PC-3 (cell line): ENCODE measurements around the gene KBTBD3. TPM values are rescaled to one million over a fixed set of nuclear protein-coding genes. Genes with fewer than 3 reads are reported as not detected.

Experiments used
- ATAC-seq: fragments of 200-7000 bp; cut with Tn5 transposase; 2 replicates; pipeline ENCODE4 v1.9.1; 2020; ENCODE audit warnings: mild to moderate bottlenecking, moderate library complexity
- BruUV-seq: library from RNA; stranded (reverse); fragments of 400-500 nt; replicated peaks from 2 replicates; lab custom pipeline; 2021; lab: Mats Ljungman, UMichigan
- CTCF ChIA-PET: fragments of 300-600 bp; sonication (Branson Sonifier 250); formaldehyde crosslinking; loops from one replicate; lab custom pipeline; 2022; ENCODE audit warnings: antibody characterized with exemption; lab: Charles Lee
- POLR2A ChIA-PET: fragments of 300-600 bp; sonication (Branson Sonifier 250); formaldehyde crosslinking; loops from one replicate; lab custom pipeline; 2022; ENCODE audit warnings: antibody characterized with exemption; ENCODE audit not compliant: unreplicated experiment; lab: Charles Lee
- DNase-seq: peaks from one replicate; pipeline ENCODE4 v3.0.0-alpha.2; 2015
- H2AFZ ChIP-seq: fragments of 300-600 bp; sonication (generic); 2 replicates; pipeline ENCODE4 v1.6.0; 2016; ENCODE audit warnings: antibody characterized with exemption, low read length
- H3F3A ChIP-seq: fragments of 300-600 bp; sonication (generic); one replicate; pipeline ENCODE4 v1.6.0; 2017; ENCODE audit warnings: antibody characterized with exemption, low read length, control low read depth, mild to moderate bottlenecking; ENCODE audit not compliant: unreplicated experiment
- H3K27ac ChIP-seq: fragments of 300-600 bp; sonication (generic); 2 replicates; pipeline ENCODE4 v1.5.1; 2016; ENCODE audit warnings: mild to moderate bottlenecking, low read length
- H3K27me3 ChIP-seq: fragments of 300-600 bp; sonication (generic); 2 replicates; pipeline ENCODE4 v1.6.1; 2016; ENCODE audit warnings: low read length, mixed read lengths
- H3K36me3 ChIP-seq: fragments of 300-600 bp; sonication (generic); 2 replicates; pipeline ENCODE4 v1.6.1; 2016; ENCODE audit warnings: low read depth, mixed run types, low read length, mixed read lengths
- H3K4me1 ChIP-seq: fragments of 300-600 bp; sonication (generic); 2 replicates; pipeline ENCODE4 v1.5.1; 2016; ENCODE audit warnings: low read length; ENCODE audit not compliant: insufficient read depth
- H3K4me2 ChIP-seq: fragments of 300-600 bp; sonication (generic); 2 replicates; pipeline ENCODE4 v1.6.0; 2016; ENCODE audit warnings: low read length
- H3K4me3 ChIP-seq: fragments of 300-600 bp; sonication (generic); 2 replicates; pipeline ENCODE4 v1.5.1; 2016; ENCODE audit warnings: mild to moderate bottlenecking, low read length, mixed read lengths
- H3K79me2 ChIP-seq: fragments of 300-600 bp; sonication (generic); 2 replicates; pipeline ENCODE4 v1.6.1; 2017; ENCODE audit warnings: low read length, mixed read lengths
- H3K9ac ChIP-seq: fragments of 300-600 bp; sonication (generic); 2 replicates; pipeline ENCODE4 v1.6.0; 2016; ENCODE audit warnings: mild to moderate bottlenecking, low read length
- H3K9me2 ChIP-seq: fragments of 300-600 bp; sonication (generic); replicated peaks from 2 replicates; pipeline ENCODE4 v1.6.1; 2016; ENCODE audit warnings: mixed run types, low read length, mixed read lengths
- H3K9me3 ChIP-seq: fragments of 300-600 bp; sonication (generic); 2 replicates; pipeline ENCODE4 v1.6.1; 2016; ENCODE audit warnings: low read length, mixed read lengths
- H4K20me1 ChIP-seq: fragments of 300-600 bp; sonication (generic); 2 replicates; pipeline ENCODE4 v1.6.1; 2016; ENCODE audit warnings: low read length, mixed read lengths
- EZH2 ChIP-seq: fragments of 300-600 bp; sonication (generic); IDR thresholded peaks from one replicate; pipeline ENCODE4 v1.6.1; 2017; ENCODE audit warnings: antibody characterized with exemption, mild to moderate bottlenecking, low read length; ENCODE audit not compliant: unreplicated experiment
- EZH2phosphoT487 ChIP-seq: fragments of 300-600 bp; sonication (generic); IDR thresholded peaks from 2 replicates; pipeline ENCODE4 v1.6.1; 2018; ENCODE audit warnings: mild to moderate bottlenecking, antibody characterized with exemption, low read length, borderline replicate concordance
- intact Hi-C: fragments of 100-400 bp; cut with micrococcal nuclease; formaldehyde crosslinking; loops from 2 replicates; pipeline ENCODE4 v1.9.0; 2023
- total RNA-seq: library from RNA; depleted of rRNA; stranded (reverse); fragments of >200 nt; gene quantifications from 2 replicates; pipeline ENCODE4 v1.2.3, GENCODE V29; 2014
- TF ChIP-seq, protein P1 (sequence below): fragments of 300-600 bp; sonication (generic); conservative IDR thresholded peaks from 2 replicates; pipeline ENCODE4 v1.5.1; 2017; ENCODE audit warnings: antibody characterized with exemption, low read depth, mild to moderate bottlenecking, low read length

Gene KBTBD3
- total RNA-seq, 1 experiment from 2014 or later = 2.0 TPM

DNA sequence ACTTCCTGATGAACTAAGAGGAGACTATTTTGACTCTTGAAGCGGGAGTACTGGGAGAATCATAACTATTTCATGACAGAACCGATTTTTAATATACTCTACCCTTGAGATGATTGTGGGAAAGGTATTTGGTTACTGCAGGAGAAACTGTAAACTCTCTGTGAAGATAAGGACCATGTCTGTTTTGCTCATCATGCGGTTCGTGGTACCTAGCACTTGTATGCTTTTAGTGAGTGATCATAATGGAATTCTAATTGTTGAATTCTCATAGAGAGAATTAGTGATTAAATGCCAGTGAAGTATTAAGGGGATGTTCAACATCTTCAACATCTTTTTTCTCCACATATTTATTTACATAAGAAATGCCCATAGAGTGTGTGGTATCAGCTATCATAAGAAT is 11.7 kb upstream of the KBTBD3 start:
- ChIA-PET CTCF (no interaction called here), POLR2A (no interaction called here)
- H3K27ac ChIP-seq = no peak overlapping the region
- peaks cover 24% of the 10 kb centered on the region for H3K4me1 ChIP-seq
- no peak for TF ChIP-seq EZH2
- TF ChIP-seq EZH2phosphoT487 = no peak
- TF ChIP-seq, protein P1, sequence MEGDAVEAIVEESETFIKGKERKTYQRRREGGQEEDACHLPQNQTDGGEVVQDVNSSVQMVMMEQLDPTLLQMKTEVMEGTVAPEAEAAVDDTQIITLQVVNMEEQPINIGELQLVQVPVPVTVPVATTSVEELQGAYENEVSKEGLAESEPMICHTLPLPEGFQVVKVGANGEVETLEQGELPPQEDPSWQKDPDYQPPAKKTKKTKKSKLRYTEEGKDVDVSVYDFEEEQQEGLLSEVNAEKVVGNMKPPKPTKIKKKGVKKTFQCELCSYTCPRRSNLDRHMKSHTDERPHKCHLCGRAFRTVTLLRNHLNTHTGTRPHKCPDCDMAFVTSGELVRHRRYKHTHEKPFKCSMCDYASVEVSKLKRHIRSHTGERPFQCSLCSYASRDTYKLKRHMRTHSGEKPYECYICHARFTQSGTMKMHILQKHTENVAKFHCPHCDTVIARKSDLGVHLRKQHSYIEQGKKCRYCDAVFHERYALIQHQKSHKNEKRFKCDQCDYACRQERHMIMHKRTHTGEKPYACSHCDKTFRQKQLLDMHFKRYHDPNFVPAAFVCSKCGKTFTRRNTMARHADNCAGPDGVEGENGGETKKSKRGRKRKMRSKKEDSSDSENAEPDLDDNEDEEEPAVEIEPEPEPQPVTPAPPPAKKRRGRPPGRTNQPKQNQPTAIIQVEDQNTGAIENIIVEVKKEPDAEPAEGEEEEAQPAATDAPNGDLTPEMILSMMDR = no peak
- H3K79me2 ChIP-seq = peaks cover 71% of the 10 kb centered on the region
- peak overlapping the region; percentile 18 for H3K4me2 ChIP-seq
- no peak overlapping the region for H3K4me3 ChIP-seq
- H3K27me3 ChIP-seq = no peaks in the 10 kb centered on the region
- DNase-seq (peak; percentile 26), ATAC-seq (no peak)
- no peak overlapping the region for H3K9ac ChIP-seq
- no peaks in the 10 kb centered on the region for H3K9me3 ChIP-seq
- peaks cover 26% of the 10 kb centered on the region for H3K36me3 ChIP-seq
- H2AFZ ChIP-seq = no peak overlapping the region
- H4K20me1 ChIP-seq = peaks cover 19% of the 10 kb centered on the region
- intact Hi-C loops = loop anchor here (1.0 to 10.0 kb wide), 6 partner anchors 44 to 946 kb away; no protein-coding TSS in a partner anchor
- no peaks in the 10 kb centered on the region for H3K9me2 ChIP-seq
- BruUV-seq = no TSS peak
- no peaks in the 10 kb centered on the region for H3F3A ChIP-seq

GRCh38 chr11:106087815-106088435 is 10.8 kb upstream of the KBTBD3 start:
- BruUV-seq = no TSS peak
- H3K9ac ChIP-seq = no peak overlapping the region
- no peaks in the 10 kb centered on the region for H3K9me3 ChIP-seq
- no peaks in the 10 kb centered on the region for H3K9me2 ChIP-seq
- H3F3A ChIP-seq = no peaks in the 10 kb centered on the region
- peaks cover 79% of the 10 kb centered on the region for H3K79me2 ChIP-seq
- POLR2A ChIA-PET = no interaction called here
- TF ChIP-seq, protein P1 = peak; percentile 99
- TF ChIP-seq EZH2 (no peak), EZH2phosphoT487 (no peak)
- H3K4me2 ChIP-seq = peak overlapping the region; percentile 2; the same call in 1 of the 2 replicates
- no peak overlapping the region for H3K4me3 ChIP-seq
- H3K27me3 ChIP-seq = no peaks in the 10 kb centered on the region
- no peak overlapping the region for H3K27ac ChIP-seq
- peaks cover 19% of the 10 kb centered on the region for H4K20me1 ChIP-seq
- intact Hi-C loops = loop anchor here (1.0 to 10.0 kb wide), 7 partner anchors 45 to 947 kb away; no protein-coding TSS in a partner anchor
- no peak overlapping the region for H2AFZ ChIP-seq
- peaks cover 24% of the 10 kb centered on the region for H3K4me1 ChIP-seq
- DNase-seq (peak; percentile 83), ATAC-seq (peak; percentile 63)
- H3K36me3 ChIP-seq = peaks cover 27% of the 10 kb centered on the region
- CTCF ChIA-PET = no interaction called here

- ATAC-seq (peak; percentile 13; the same call in 1 of the 2 replicates), DNase-seq (no peak)
- TF ChIP-seq EZH2phosphoT487 = no peak
- no peak for TF ChIP-seq EZH2
- TF ChIP-seq, protein P1 = no peak
- H3K9me3 ChIP-seq = no peaks in the 10 kb centered on the region
- BruUV-seq = no TSS peak
- H3K27ac ChIP-seq = no peak overlapping the region
- no peak overlapping the region for H3K4me2 ChIP-seq
- no peaks in the 10 kb centered on the region for H3K9me2 ChIP-seq
- POLR2A ChIA-PET = interaction anchor here (0.5 to 0.6 kb wide), 3 partner anchors 10 to 1170 kb away, joined by 4 to 6 read pairs (median 4); partner anchors contain the start of gene KBTBD3
- peaks cover 19% of the 10 kb centered on the region for H4K20me1 ChIP-seq
- no peaks in the 10 kb centered on the region for H3F3A ChIP-seq
- CTCF ChIA-PET = interaction anchor here (0.6 kb wide), 1 partner anchor 70 kb away, joined by 3 read pairs; no protein-coding TSS in a partner anchor
- H3K4me1 ChIP-seq = peaks cover 24% of the 10 kb centered on the region
- no peak overlapping the region for H2AFZ ChIP-seq
- intact Hi-C loops = loop anchor here (2.0 to 10.0 kb wide), 5 partner anchors 188 to 948 kb away; no protein-coding TSS in a partner anchor
- no peak overlapping the region for H3K4me3 ChIP-seq
- no peak overlapping the region for H3K9ac ChIP-seq
- H3K27me3 ChIP-seq = no peaks in the 10 kb centered on the region
- H3K36me3 ChIP-seq = peaks cover 25% of the 10 kb centered on the region
- H3K79me2 ChIP-seq = peaks cover 85% of the 10 kb centered on the region
Measured at GRCh38 chr11:106086850-106087249, 9.7 kb upstream of the KBTBD3 start.
